Endodermal cell (in vitro differentiated cells): ENCODE data around the gene PIK3R5. TPM values are rescaled to one million over a fixed set of nuclear protein-coding genes. Genes with fewer than 3 reads are reported as not detected.

ENCODE experiments used
- DNase-seq: peaks from one replicate; pipeline ENCODE4 v3.0.0-alpha.2; 2017
- H3K27ac ChIP-seq: 2 replicates; pipeline ENCODE4 v1.5.1; 2013; ENCODE audit warnings: mild to moderate bottlenecking, low read depth, low read length, moderate library complexity
- H3K27me3 ChIP-seq: 2 replicates; pipeline ENCODE4 v1.6.1; 2013; ENCODE audit warnings: mild to moderate bottlenecking, low read length, moderate library complexity; ENCODE audit not compliant: insufficient read depth, control insufficient read depth, poor library complexity, severe bottlenecking
- H3K36me3 ChIP-seq: 2 replicates; pipeline ENCODE4 v1.7.0; 2013; ENCODE audit warnings: mild to moderate bottlenecking, low read length, moderate library complexity; ENCODE audit not compliant: control insufficient read depth, insufficient read depth
- H3K4me1 ChIP-seq: one replicate; pipeline ENCODE4 v1.7.0; 2013; ENCODE audit warnings: low read length; ENCODE audit not compliant: control insufficient read depth, insufficient read depth
- H3K4me3 ChIP-seq: 2 replicates; pipeline ENCODE4 v1.5.1; 2013; ENCODE audit warnings: mild to moderate bottlenecking, low read length, moderate library complexity
- H3K9ac ChIP-seq: 2 replicates; pipeline ENCODE4 v1.6.1; 2013; ENCODE audit warnings: mild to moderate bottlenecking, low read length, moderate library complexity; ENCODE audit not compliant: poor library complexity, severe bottlenecking; ENCODE audit errors: extremely low read depth
- H3K9me3 ChIP-seq: 2 replicates; pipeline ENCODE4 v1.6.1; 2013; ENCODE audit warnings: mild to moderate bottlenecking, low read length, moderate library complexity; ENCODE audit not compliant: control insufficient read depth
- H3K27ac Mint-ChIP-seq: 2 replicates; pipeline ENCODE4 v1.8.0; 2020; ENCODE audit warnings: mixed read lengths
- H3K27me3 Mint-ChIP-seq: 2 replicates; pipeline ENCODE4 v1.8.0; 2021; ENCODE audit warnings: mild to moderate bottlenecking, mixed read lengths; ENCODE audit not compliant: insufficient read depth
- H3K36me3 Mint-ChIP-seq: 2 replicates; pipeline ENCODE4 v1.8.0; 2020; ENCODE audit warnings: low read depth, mixed read lengths
- H3K4me1 Mint-ChIP-seq: 2 replicates; pipeline ENCODE4 v1.8.0; 2020; ENCODE audit warnings: mixed read lengths
- H3K4me3 Mint-ChIP-seq: 2 replicates; pipeline ENCODE4 v1.8.0; 2020; ENCODE audit warnings: mild to moderate bottlenecking, moderate library complexity, mixed read lengths
- H3K9me3 Mint-ChIP-seq: 2 replicates; pipeline ENCODE4 v1.8.0; 2020; ENCODE audit warnings: mild to moderate bottlenecking, mixed read lengths
- CTCF ChIP-seq: fragments of 200-600 bp; sonication (generic); conservative IDR thresholded peaks from 2 replicates; pipeline ENCODE4 v1.5.0; 2021; ENCODE audit warnings: antibody characterized with exemption, mild to moderate bottlenecking
- WGBS, 2 experiments: methylation state at CpG; one replicate each; pipeline versions ENCODE4 v1.1.5 to v1.1.7; 2013; ENCODE audit warnings: missing lambda C conversion rate in 2 of 2, mixed read lengths in 1 of 2; ENCODE audit not compliant: insufficient coverage in 1 of 2, insufficient read length in 1 of 2; 5-methylcytosine and 5-hydroxymethylcytosine counted together
- total RNA-seq, 2 donors: library from RNA; stranded (reverse); fragmentation: NEBNext Ultra II Directional in 1 of 2; extraction: Animal tissue kit (Norgen Biotek cat#: 25700) in 1 of 2; gene quantifications; 2 replicates in 1 of 2; 3 replicates in 1 of 2; pipeline ENCODE4 v1.2.1, GENCODE V29; 2021

PIK3R5 gene
- total RNA-seq, 2 donors from 2014 or later = 10.4 to 37.0 TPM

GRCh38 chr17:8997994-8998628, 32.6 kb upstream of the PIK3R5 start:
- peaks cover 18% of the 10 kb centered on the region for H3K27me3 ChIP-seq
- no peak overlapping the region for H3K9ac ChIP-seq
- Mint-ChIP-seq H3K4me1 (peaks cover 10% of the 10 kb centered on the region), H3K27ac (no peak overlapping the region), H3K36me3 (no peaks in the 10 kb centered on the region), H3K4me3 (no peak overlapping the region), H3K9me3 (no peaks in the 10 kb centered on the region), H3K27me3 (peaks cover 29% of the 10 kb centered on the region)
- no peaks in the 10 kb centered on the region for H3K4me1 ChIP-seq
- H3K9me3 ChIP-seq = peaks cover 7% of the 10 kb centered on the region
- no peak overlapping the region for H3K27ac ChIP-seq
- DNase-seq = peak; percentile 95
- H3K36me3 ChIP-seq = no peaks in the 10 kb centered on the region
- peak; percentile 99 for TF ChIP-seq CTCF
- no peak overlapping the region for H3K4me3 ChIP-seq
- 14 to 43% methylated on average over 2 to 9 of the region's 9 CpGs for WGBS, 2 experiments

DNA sequence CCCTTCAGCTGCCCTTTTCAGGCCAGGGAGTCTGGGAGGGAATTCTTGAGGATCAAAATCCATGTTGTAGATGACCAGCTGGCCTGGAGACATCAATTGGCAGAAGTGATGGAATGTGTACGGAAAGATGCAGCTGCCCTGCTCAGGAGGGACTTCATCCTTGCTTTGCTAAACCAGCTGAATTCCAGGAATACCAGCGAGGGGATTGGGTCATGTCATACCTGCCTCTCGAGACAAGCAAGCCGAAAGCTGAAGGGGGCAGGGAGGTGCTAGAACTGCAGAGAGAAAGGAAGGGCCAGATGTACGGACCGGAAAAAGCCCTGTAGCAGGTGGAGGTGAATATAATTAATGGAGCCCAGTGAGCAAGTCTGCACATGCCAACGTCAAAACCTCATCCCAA, 30.2 kb upstream of the PIK3R5 start:
- peak; percentile 87 for DNase-seq
- Mint-ChIP-seq H3K9me3 (no peaks in the 10 kb centered on the region), H3K4me3 (no peak overlapping the region), H3K4me1 (peaks cover 5% of the 10 kb centered on the region), H3K27me3 (peaks cover 12% of the 10 kb centered on the region), H3K36me3 (no peaks in the 10 kb centered on the region), H3K27ac (no peak overlapping the region)
- Histone ChIP-seq H3K4me1 (no peaks in the 10 kb centered on the region), H3K9me3 (peaks cover 7% of the 10 kb centered on the region), H3K27ac (no peak overlapping the region), H3K36me3 (no peaks in the 10 kb centered on the region), H3K4me3 (no peak overlapping the region), H3K27me3 (no peaks in the 10 kb centered on the region), H3K9ac (no peak overlapping the region)
- WGBS, 2 experiments = 47 to 72% methylated on average over 4 to 7 of the region's 7 CpGs
- no peak for TF ChIP-seq CTCF

- H3K4me3 ChIP-seq = no peak overlapping the region
- no peaks in the 10 kb centered on the region for H3K9me3 ChIP-seq
- peak; percentile 98 for DNase-seq
- 53 to 58% methylated on average over 5 to 7 of the region's 7 CpGs for WGBS, 2 experiments
- H3K4me1 ChIP-seq = no peaks in the 10 kb centered on the region
- no peaks in the 10 kb centered on the region for H3K9me3 Mint-ChIP-seq
- TF ChIP-seq CTCF = peak; percentile 86
- no peak overlapping the region for H3K27ac Mint-ChIP-seq
- H3K9ac ChIP-seq = no peak overlapping the region
- no peak overlapping the region for H3K4me3 Mint-ChIP-seq
- H3K27me3 Mint-ChIP-seq = peaks cover 3% of the 10 kb centered on the region
- H3K27ac ChIP-seq = no peak overlapping the region
- no peaks in the 10 kb centered on the region for H3K27me3 ChIP-seq
- H3K4me1 Mint-ChIP-seq = peaks cover 5% of the 10 kb centered on the region
- H3K36me3 Mint-ChIP-seq = no peaks in the 10 kb centered on the region
- H3K36me3 ChIP-seq = no peaks in the 10 kb centered on the region
Measured at GRCh38 chr17:8994319-8994718, 28.8 kb upstream of the PIK3R5 start.
